ENCODE data around the gene NXPH2. TPM values are rescaled to one million over a fixed set of nuclear protein-coding genes. Genes with fewer than 3 reads are reported as not detected.

Gene NXPH2
- total RNA-seq, 1 donor from 2014 or later, result 1.0 TPM

DNA sequence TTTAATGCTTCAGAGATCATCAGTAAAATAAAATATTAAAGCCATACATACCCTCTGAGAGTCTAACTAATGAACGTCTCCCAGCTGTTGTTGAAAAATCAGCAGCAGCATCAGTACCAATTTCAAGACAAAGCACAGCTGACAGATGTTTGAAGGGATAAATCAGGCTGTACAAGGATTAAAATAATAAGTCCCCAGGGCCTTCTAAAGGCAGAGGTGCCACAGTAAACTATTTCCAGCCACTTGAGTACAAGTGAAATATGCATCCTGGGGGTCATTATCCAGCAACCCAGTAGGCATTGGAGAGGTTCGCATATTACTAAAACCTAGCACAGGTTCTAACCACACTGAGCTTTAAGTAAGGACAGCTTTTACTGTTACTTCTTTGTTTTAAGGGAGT is 76.9 kb downstream of the NXPH2 start:
- no peaks in the 10 kb centered on the region for H3K36me3 Mint-ChIP-seq (ENCODE audit: low read depth, unreplicated experiment)
- FAIRE-seq, result no peak
- H3K9ac ChIP-seq (ENCODE audit: low read length), result no peak overlapping the region

DNA sequence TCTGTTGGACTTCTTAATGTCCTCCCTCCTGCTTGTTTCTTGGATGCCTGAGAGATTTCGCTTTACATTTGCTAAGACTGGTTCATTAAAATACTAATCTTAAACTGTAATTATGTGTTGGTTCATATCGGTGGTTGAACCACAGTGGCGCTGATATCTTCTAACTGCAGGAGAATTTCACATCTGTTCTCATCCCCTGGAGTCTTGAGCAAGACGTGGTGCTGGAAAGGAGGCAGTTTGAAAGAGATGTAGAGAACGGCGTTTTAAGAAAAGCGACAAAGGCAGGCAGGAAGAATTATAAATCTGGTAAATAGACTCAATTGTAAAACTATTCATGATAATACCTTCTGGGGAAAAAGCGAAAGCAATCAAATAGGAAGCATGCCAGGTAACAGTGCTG is 79.5 kb downstream of the NXPH2 start:
- no peak overlapping the region for H3K4me3 ChIP-seq (ENCODE audit: insufficient read depth, low read depth, low read length)
- H3K36me3 Mint-ChIP-seq (ENCODE audit: low read depth, unreplicated experiment), result no peaks in the 10 kb centered on the region
- DNase-seq (ENCODE audit: low read depth) (no peak), FAIRE-seq (no peak)
- no peaks in the 10 kb centered on the region for H3K9me3 ChIP-seq (ENCODE audit: insufficient read depth, low read depth, low read length)
- H3K9ac ChIP-seq (ENCODE audit: low read length), result no peak overlapping the region
- H3K4me2 ChIP-seq (ENCODE audit: low read length), result no peak overlapping the region
- no peaks in the 10 kb centered on the region for H3K36me3 ChIP-seq (ENCODE audit: insufficient read depth, low read length)
- no peak overlapping the region for H3K27ac Mint-ChIP-seq (ENCODE audit: unreplicated experiment)
- H3K4me1 ChIP-seq (ENCODE audit: insufficient read depth, low read length), result no peaks in the 10 kb centered on the region
- TF ChIP-seq, protein P1, sequence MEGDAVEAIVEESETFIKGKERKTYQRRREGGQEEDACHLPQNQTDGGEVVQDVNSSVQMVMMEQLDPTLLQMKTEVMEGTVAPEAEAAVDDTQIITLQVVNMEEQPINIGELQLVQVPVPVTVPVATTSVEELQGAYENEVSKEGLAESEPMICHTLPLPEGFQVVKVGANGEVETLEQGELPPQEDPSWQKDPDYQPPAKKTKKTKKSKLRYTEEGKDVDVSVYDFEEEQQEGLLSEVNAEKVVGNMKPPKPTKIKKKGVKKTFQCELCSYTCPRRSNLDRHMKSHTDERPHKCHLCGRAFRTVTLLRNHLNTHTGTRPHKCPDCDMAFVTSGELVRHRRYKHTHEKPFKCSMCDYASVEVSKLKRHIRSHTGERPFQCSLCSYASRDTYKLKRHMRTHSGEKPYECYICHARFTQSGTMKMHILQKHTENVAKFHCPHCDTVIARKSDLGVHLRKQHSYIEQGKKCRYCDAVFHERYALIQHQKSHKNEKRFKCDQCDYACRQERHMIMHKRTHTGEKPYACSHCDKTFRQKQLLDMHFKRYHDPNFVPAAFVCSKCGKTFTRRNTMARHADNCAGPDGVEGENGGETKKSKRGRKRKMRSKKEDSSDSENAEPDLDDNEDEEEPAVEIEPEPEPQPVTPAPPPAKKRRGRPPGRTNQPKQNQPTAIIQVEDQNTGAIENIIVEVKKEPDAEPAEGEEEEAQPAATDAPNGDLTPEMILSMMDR (IDR thresholded peaks at IDR 0.05; ENCODE audit: insufficient read depth, low read depth, low read length), result no peak
- no peak for TF ChIP-seq EZH2 (IDR thresholded peaks at IDR 0.05; ENCODE audit: insufficient read depth, low read length)
- H3K9me3 Mint-ChIP-seq (ENCODE audit: unreplicated experiment), result no peaks in the 10 kb centered on the region
- peaks cover 2% of the 10 kb centered on the region for H3K27me3 ChIP-seq (ENCODE audit: insufficient read depth, low read length)
- no peaks in the 10 kb centered on the region for H3K27me3 Mint-ChIP-seq (ENCODE audit: low read depth, unreplicated experiment)
- H3K27ac ChIP-seq (ENCODE audit: low read depth, low read length), result no peak overlapping the region
- no peaks in the 10 kb centered on the region for H3K79me2 ChIP-seq (ENCODE audit: insufficient read depth, low read length)
- H2AFZ ChIP-seq (ENCODE audit: low read depth, low read length), result no peak overlapping the region
- H4K20me1 ChIP-seq (ENCODE audit: insufficient read depth, low read length), result no peaks in the 10 kb centered on the region
- no peak overlapping the region for H3K4me3 Mint-ChIP-seq (ENCODE audit: unreplicated experiment)
- H3K4me1 Mint-ChIP-seq (ENCODE audit: low read depth, unreplicated experiment), result peaks cover 4% of the 10 kb centered on the region

More for the DNA sequence above, 76.9 kb downstream of the NXPH2 start:
- Histone ChIP-seq H3K79me2 (ENCODE audit: insufficient read depth, low read length) (no peaks in the 10 kb centered on the region), H3K4me1 (ENCODE audit: insufficient read depth, low read length) (peaks cover 9% of the 10 kb centered on the region), H2AFZ (ENCODE audit: low read depth, low read length) (no peak overlapping the region), H3K27me3 (ENCODE audit: insufficient read depth, low read length) (peaks cover 2% of the 10 kb centered on the region), H3K4me3 (ENCODE audit: insufficient read depth, low read depth, low read length) (no peak overlapping the region), H3K36me3 (ENCODE audit: insufficient read depth, low read length) (no peaks in the 10 kb centered on the region), H3K27ac (ENCODE audit: low read depth, low read length) (no peak overlapping the region), H3K4me2 (ENCODE audit: low read length) (no peak overlapping the region), H3K9me3 (ENCODE audit: insufficient read depth, low read depth, low read length) (no peaks in the 10 kb centered on the region), H4K20me1 (ENCODE audit: insufficient read depth, low read length) (no peaks in the 10 kb centered on the region)
- TF ChIP-seq, protein P1 (IDR thresholded peaks at IDR 0.05; ENCODE audit: insufficient read depth, low read depth, low read length), result no peak
- no peak for TF ChIP-seq EZH2 (IDR thresholded peaks at IDR 0.05; ENCODE audit: insufficient read depth, low read length)
- no peak for DNase-seq (ENCODE audit: low read depth)
- Mint-ChIP-seq H3K27me3 (ENCODE audit: low read depth, unreplicated experiment) (no peaks in the 10 kb centered on the region), H3K4me3 (ENCODE audit: unreplicated experiment) (no peak overlapping the region), H3K4me1 (ENCODE audit: low read depth, unreplicated experiment) (peaks cover 14% of the 10 kb centered on the region), H3K9me3 (ENCODE audit: unreplicated experiment) (no peaks in the 10 kb centered on the region), H3K27ac (ENCODE audit: unreplicated experiment) (no peak overlapping the region)

DNA sequence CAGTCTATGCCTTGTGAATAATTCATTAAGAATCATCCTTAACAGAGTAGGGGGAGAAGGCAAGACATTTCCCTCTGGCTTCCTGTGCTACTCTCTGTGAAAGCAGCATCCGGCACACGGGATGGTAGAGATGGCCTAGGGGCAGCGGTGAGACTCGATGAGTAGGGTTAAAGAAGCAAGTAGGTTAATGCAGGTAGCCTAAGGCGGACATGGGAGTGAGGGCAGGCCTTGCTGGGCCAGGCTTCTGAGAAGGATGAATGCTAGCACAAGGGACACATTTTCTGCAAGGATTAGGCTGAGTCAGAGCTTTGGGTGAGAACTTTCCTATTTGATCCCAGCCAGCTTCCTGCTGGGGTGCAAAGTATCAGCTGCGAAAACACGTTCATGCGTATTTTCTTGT is 80.8 kb downstream of the NXPH2 start:
- no peak overlapping the region for H3K4me3 ChIP-seq (ENCODE audit: insufficient read depth, low read depth, low read length)
- H3K36me3 ChIP-seq (ENCODE audit: insufficient read depth, low read length), result no peaks in the 10 kb centered on the region
- H3K79me2 ChIP-seq (ENCODE audit: insufficient read depth, low read length), result no peaks in the 10 kb centered on the region
- H3K4me1 Mint-ChIP-seq (ENCODE audit: low read depth, unreplicated experiment), result peaks cover 4% of the 10 kb centered on the region
- no peak for TF ChIP-seq EZH2 (IDR thresholded peaks at IDR 0.05; ENCODE audit: insufficient read depth, low read length)
- H3K36me3 Mint-ChIP-seq (ENCODE audit: low read depth, unreplicated experiment), result no peaks in the 10 kb centered on the region
- H3K27ac Mint-ChIP-seq (ENCODE audit: unreplicated experiment), result no peak overlapping the region
- H2AFZ ChIP-seq (ENCODE audit: low read depth, low read length), result no peak overlapping the region
- no peaks in the 10 kb centered on the region for H3K4me1 ChIP-seq (ENCODE audit: insufficient read depth, low read length)
- no peaks in the 10 kb centered on the region for H3K9me3 ChIP-seq (ENCODE audit: insufficient read depth, low read depth, low read length)
- H3K27me3 Mint-ChIP-seq (ENCODE audit: low read depth, unreplicated experiment), result no peaks in the 10 kb centered on the region
- H3K9me3 Mint-ChIP-seq (ENCODE audit: unreplicated experiment), result no peaks in the 10 kb centered on the region
- H3K4me3 Mint-ChIP-seq (ENCODE audit: unreplicated experiment), result no peak overlapping the region
- H4K20me1 ChIP-seq (ENCODE audit: insufficient read depth, low read length), result no peaks in the 10 kb centered on the region
- DNase-seq (ENCODE audit: low read depth) (no peak), FAIRE-seq (no peak)
- H3K9ac ChIP-seq (ENCODE audit: low read length), result no peak overlapping the region
- peaks cover 2% of the 10 kb centered on the region for H3K27me3 ChIP-seq (ENCODE audit: insufficient read depth, low read length)
- no peak overlapping the region for H3K4me2 ChIP-seq (ENCODE audit: low read length)
- H3K27ac ChIP-seq (ENCODE audit: low read depth, low read length), result no peak overlapping the region

All from astrocyte (in vitro differentiated cells and primary cell).